Inflammatory macrophage treated with lipopolysaccharide for 4 hours (primary cell): ENCODE measurements around the gene WDFY1.

Experiments used
- DNase-seq: peaks from one replicate; pipeline ENCODE4 v3.0.0-alpha.2; 2020

Gene WDFY1

DNA sequence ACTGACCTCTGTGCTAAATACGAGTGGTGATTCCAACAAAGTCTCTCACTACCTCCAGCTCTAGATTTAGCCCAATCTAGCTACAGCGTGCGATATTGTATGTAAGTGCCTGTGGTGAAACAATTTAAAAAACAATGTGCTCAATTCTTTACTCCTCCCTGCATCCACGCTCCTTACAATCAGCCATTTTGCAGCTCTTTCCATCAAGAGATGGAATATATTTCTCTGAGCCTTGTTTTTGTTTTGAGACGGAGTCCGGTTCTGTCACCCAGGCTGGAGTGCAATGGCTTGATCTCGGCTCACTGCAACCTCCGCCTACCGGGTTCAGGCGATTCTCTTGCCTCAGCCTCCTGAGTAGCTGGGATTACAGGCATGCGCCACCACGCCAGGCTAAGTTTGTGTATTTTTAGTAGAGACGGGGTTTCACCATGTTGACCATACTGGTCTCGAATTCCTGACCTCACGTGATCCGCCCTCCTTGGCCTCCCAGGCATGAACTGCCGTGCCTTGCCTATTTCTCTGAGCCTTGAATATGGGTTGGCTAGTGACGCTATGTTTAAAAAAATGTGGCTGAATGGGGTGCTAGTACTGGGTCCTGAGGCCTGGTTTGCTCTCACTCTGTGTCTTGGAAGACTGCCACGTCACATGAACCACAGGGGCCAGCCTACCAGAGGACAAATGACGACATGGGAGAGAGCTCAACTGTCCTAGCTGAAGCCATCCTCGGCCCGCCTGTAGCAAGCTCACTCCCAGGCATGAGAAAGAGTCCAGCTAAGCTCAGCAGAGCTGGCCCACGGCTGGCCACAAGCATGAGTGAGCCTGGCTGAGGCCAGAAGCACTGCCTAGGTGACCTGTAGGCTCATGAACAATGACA, 14.8 kb downstream of the WDFY1 start:
- DNase-seq = peak; percentile 84

DNA sequence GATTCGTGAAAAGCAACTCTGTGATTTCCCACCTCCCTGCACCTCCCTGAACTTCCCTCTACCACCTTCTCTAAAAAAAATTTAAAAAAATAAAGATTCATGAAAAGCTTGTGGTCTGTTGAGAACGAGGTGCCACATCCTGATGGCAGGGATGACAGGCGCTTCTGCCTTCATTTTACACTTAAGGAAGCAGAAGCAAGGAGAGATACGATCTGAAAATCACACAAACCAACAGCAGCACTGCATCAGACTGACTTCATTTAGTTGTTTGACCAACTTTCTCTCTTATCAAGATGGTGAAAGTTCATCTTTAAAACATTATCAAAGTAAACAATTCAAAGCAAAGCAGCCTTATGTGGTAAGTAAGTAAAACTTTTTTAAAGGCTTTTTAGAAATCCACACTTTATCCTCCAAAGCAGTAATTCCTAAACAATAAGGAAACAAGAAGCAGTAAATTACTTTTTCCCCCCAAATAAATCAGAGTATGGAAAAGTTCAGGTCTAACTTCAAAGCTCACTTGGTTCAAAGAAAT, 15.5 kb downstream of the WDFY1 start:
- peak; percentile 49 for DNase-seq

DNA sequence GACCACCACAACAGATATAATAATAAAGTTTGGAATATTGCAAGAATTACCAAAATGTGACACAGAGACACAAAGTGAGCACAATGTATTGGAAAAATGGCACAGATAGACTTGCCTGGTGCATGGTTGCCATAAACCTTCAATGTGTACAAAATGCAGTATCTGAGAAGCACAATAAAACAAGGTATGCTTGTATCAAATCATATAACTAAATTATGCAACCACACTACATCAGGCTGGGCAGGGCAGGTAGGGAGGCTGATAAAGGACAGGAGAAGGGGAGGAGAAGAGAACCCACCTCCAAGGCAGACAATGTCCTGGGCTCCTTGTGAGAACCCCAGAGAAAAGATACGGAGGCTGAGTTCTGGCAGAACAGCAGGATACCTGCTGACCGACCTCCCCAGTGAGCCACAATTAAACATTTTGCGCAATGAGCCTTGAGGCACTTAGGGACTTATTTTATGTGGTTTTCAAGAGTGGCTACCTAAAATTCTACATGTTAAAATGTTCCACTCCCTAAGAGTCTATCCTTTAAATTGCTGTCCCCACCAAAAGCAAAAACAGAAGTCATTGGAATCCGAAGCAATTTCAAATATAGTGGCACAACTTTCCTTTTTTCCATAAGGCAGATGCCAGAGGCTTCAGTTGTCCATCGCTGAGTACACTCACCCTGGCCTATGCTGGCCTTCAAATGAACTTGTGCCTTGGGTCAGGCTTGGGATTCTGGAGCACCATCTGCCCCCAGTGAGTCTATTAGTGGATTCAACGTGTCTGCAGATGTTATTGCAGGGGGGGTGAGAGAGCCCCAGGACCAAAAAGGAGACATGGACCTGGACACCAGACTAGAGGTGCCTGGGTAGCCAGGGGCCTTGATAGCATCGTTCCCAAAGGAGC, 16.8 kb downstream of the WDFY1 start:
- DNase-seq = no peak

DNA sequence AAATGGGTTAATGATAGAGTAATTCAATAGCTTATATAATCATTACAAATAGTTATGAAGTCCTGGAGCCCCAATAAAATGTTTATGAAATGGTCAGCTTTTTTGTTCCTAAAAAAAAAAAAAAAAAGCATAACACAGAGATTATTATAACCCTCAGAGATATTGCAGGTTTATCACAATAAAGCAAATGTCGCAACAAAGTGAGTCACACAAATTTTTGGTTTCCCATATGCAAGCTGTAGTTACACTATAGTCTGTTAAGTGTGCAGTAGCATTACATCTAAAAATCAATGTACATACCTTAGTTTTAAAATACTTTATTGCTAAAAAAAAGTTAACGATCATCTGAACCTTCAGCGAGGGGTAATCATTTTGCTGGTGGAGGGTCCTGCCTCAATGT, 20.0 kb downstream of the WDFY1 start:
- DNase-seq = peak; percentile 74

DNA sequence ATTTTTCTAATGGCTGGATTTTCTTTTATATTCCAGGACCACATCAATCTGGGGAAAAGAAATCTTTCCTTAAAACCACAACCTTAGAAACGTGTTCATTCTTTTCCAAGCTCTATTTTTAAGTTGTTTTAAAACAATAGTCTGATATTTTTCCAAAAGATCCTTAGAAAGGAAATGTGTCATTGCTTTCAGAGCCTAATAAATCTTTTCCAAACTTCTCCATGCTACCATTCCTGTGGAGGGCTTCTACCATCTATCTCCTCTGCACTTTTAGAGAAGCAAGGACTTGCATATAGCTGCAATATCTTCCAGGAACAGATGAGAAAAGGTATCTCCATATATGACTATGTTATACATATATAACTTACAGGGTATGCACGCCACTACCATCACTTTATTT, 21.2 kb downstream of the WDFY1 start:
- no peak for DNase-seq

DNA sequence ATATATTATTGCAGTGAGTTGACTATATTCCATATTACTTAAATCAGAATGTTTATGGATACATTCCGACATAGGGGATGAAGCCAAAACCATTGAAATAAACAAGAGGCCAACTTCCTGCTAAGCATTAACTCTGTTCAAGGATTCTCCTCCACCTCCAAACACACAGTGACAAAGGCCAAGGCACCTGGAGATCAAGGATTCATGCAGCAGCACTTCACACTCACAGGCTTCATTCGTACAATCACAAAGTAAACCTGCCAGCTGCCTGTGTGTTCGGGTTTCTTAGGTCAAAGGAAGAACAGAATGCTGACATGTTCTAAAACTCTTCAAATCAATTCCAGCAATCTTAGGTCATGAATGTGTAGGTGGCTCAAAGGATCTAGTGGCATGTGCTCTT, 22.8 kb downstream of the WDFY1 start:
- DNase-seq = no peak

DNA sequence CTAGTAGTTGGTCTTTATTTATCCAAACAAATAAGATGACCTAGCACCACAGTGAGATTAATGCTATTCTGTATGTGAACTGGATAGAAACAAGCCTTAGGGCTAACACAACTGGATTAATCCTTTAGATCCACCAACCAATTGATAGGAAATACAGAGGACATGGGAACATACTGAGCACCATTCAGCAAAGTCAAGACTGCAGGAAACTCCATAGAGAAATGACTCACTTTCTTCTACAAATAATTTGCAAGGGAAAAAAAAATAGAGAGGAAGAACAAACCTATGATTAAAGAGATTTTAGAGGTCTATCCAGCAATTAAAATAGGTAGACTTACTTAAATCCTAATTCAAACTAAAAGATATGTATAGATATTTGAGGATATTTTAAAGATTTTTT, 23.9 kb downstream of the WDFY1 start:
- no peak for DNase-seq

DNA sequence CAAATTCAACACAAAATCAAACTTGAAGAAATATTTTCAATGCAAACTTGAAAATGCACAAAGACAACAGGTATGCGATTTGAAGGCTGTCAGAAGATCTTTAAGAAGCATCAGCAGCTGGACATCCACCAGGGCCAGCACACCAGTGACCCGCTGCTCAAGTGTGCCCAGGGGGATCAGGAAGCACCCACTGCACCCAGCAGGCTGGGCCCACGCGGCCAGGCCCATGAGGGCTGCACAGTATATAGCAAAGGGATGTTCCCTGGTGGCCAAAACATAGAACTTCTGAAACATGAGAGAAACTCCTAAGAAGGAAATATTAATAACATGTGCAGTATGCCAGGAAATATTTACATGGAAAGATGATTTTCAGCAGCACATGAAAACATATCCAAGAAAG, 25.0 kb downstream of the WDFY1 start:
- no peak for DNase-seq

DNA sequence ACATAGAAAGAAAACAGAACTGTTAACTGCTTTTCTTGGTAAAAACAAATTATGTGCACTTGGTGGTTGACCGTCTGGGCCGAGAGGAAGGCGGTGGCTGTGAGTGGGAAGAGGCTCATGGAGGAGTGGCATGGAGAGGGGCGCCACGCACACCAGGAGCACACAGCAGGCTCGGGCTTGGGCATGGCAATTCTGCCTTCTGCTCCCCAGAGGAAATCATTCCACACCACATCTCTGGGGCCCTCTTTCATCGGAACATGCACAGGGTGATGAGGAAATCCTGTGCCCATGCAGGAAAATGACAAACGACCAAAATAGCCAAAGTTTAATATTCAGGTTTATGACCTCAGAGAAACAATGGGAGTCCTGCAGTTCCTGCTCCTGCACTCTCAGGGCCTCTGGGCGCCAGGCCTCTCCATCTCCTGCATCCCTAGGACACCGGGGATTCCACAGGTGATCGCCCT, 26.4 kb downstream of the WDFY1 start:
- DNase-seq = peak; percentile 54

DNA sequence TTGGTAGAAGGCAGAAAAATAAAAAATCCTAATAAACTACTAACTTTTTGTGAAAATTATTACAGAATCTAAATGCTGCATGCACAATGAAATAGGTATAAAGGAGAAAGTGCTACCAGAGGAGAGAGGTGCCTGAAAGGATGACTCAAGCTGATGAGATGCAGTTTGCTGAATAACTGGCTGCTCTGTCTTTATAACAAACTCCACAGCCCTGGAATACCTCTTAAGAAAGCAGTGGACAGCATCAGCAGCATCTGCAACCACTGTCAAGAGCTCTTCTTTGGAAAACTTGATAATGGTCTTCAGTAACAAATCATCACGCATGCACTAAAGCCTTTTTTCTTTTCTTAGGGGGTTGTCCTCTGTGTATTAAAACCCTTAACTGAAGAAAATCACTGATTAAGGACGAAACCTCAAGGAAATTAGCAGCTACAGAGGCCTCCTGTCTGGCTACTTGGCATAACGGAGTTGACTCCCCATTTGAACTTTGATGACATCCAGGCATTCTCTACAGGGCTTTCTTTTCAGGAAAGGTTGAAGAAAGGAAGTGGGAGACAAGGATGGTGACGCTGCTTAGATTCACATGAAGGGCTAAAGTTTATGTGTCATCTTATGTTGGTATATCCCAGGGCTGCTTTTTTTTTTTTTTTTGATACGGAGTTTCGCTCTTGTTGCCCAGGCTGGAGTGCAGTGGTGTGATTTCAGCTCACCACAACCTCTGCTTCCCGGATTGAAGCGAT, 28.8 kb downstream of the WDFY1 start:
- peak; percentile 55 for DNase-seq

DNA sequence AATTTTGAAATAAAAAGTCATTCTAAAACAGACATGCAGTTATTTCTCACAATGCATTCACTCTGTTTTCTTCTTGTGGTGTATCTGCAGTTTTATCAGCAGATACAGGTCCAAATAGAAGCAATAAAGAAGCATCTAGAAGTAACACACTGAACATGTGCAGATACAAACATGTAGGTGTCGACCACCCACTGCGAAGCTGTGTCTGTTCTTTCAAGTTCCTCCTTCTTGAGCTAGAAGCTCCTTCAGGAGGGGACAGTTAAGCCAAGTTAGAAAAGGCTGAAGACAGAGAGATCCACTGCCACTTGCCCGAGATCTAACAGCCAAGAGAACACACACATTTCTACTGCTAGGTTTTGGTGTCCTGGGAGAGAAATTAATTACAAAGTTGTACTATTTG, 30.1 kb downstream of the WDFY1 start:
- DNase-seq = peak; percentile 59

DNA sequence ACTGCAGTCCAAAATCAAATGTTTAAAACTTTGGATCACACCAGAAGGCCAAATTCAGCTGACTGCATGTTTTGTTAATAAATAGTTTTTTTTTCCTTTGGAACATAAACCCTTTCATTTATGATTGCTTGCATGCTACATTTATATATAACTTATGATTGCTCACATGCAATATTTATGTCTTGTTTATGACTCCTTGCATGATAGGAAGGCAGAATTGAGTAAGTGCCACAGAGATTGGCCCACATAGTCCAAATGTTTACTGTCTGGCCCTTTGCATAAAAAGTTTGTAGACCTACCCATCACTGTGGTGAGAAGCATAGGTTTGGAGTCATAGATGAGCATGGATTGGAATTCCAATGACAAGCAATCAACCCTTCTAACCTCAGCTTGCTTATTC, 30.8 kb downstream of the WDFY1 start:
- DNase-seq = peak; percentile 37

DNA sequence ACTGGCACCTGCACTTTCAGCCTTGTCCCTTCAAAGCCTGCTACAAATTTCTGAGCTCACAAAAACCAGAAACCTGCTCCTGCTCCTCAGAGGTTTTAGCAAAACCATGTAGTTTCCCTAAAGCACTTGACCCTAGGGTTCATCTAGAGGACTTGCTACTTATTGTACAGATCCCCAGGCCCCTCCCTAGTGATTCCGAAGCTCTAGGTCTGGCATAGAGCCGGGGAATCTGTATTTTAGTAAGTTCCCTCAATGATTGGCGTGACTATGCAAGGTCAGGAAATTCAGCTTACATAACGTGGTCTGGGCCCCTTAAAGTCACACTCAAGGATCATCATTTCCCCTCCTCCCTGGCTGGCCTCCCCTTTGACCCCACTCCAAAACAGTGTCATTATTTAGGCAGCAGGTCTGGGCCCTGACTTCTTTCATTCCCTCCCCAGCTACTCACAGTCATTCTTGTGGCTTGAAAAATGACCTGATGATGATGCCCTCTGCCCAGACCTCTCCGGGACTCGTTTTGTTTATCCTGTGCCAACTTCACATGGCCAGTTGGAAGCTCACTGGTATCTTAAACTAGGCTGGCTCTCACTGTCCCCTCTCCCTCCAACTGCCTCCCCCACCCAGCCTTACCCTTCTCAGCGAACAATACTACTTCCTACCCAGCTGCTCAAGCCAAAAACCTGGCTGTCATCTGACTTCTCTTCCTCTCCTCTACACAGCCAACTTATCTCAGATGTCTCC, 36.0 kb downstream of the WDFY1 start:
- peak; percentile 27 for DNase-seq

DNA sequence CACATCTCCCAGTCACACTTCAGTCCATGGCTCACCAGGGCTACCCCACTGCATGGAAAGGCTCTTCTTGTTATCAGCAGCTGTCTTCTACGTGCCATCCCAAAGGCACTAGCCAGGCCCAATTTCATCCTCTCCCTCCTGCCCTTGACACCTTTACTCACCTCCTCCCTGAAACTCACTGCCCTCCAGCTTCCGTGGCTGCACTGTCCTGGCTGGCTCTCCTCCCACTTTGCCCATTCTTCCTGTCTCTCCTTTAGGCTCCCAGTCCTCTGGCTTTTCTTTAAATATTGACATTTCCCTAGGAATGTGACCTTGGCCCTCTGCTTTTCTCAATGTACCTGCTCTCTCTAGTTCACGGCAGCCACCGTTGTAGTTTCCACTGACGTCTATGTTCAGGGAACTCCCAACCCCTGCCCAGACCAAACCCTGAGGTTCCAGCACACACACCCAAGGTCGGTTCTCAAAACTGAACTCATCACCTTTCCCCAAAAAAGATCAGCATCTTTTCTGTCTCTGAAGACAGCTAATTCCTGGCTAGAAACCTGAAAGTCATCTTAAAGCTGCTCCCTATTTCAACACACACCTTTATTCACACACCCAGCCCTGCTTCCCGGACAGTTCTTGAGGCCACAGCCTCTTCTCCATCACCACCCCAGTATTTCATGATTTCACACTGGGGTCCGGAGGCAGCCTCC, 36.7 kb downstream of the WDFY1 start:
- no peak for DNase-seq

DNA sequence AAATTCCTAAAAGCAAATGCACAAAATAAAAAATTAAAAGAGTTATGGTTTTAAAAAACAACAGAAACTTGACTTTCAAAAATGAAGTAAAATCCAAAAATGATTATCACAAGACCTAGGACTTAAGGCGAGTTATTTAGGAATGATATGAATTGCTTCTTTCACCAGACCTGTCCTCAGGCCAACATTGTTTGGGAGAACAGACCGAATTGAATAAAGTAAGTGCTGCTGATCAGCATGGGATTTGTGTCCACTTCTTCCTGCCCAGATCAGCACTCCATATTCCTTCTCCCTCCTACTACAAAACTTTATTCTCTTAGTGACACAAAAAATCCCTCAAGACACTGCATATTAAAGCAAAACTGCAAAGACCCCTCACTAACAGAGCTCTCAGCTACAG, 39.1 kb downstream of the WDFY1 start:
- DNase-seq = no peak

DNA sequence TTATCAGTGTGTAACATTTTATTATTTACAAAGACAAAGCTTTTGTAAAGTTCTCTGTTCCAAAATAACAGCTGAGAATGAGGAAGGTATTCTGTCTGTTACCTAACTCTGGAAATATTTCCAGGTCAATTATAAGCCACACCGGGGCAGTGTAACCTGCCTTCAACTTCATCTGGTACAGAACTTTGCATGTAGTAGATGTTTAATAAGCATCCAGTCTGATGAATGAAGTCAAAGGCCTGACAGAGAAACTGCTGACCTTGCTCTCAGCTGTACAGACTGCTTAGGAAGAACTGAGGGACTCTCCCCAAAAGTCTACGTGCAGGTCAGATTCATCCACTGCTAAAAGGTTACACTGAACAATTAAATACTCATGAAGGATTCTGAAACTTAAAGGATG, 43.3 kb downstream of the WDFY1 start:
- DNase-seq = no peak

DNA sequence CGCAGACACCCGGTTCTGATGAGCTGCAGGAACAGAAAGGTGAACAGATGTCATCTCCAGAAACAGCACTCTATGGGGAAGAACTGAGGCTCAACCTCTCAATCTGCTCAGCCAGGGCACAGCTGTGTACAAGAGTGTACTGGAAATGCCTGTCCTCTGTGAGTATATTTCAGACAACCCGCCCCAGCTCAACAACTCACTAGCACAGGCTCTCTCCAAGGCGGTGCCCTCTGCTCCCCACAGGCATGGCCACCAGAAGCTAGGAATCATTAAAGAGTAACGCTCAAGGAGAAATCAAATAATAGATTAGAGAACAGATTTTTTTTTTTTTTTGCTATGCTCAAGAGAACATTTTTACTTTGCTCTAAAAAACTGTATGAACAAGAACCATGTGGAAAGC, 43.8 kb downstream of the WDFY1 start:
- DNase-seq = no peak

DNA sequence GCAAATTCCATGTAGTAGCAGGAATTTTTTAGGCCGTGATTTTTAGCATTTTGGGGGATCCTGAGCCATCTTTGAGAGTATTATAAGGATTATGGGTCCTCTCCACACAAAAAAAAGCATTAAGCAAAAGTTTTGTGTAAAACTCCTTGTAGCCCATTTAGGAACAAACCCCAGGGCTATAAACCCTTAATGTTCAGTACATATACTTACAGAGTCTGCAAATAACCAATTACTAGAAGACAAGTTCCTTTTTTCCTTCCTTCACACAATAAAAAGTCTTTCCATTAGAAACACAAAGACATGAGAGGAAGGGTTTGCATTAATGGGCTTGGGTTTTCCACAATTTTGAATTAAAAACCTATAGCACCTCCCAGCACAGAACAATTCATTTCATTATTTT, 44.6 kb downstream of the WDFY1 start:
- no peak for DNase-seq

DNA sequence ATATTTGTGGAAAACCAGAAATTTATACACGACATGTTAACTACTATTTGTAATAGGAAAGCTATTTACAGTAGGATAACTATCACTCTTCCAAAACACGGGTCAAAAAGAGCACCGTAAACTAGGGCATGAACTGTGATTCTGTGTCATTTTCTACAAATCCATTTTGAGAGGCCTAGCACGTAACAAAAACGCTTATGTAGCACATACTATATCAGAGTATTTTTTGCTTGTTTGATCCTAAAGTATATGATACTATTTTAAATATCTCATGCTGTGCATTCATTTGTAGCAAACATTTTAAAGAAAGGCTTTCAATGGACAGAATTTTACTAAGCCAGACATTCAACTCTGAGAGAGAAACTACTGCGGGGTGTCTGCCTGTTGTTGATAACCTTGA, 45.1 kb downstream of the WDFY1 start:
- DNase-seq = no peak

DNA sequence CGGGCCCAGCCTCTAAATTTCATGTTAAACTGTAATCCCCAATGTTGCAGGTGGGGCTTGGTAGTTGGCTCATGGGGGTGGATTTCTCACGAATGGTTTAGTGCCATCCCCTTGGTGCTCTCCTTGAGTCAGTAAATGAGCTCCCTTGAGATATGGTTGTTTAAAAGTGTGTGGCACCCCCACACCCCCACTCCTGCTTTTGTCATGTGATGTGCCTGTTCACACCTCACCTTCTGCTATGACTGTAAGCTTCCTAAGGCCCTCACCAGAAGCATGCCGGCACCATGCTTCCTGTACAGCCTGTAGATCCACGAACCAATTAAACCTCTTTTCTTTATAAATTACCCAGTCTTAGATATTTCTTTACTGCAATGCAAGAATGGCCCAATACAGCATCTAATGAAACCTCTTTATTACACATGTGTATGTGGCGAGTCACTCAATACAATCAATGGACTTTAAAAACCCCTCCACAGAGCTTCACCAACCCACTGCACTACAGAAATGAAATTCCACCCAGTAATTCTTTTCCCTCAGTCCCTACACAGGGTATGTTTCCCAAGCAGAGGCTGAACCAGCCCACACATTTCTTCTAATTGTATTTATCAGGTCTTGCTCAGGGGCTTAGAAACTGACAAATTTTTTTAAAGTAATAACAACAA, 47.3 kb downstream of the WDFY1 start:
- DNase-seq = peak; percentile 32

DNA sequence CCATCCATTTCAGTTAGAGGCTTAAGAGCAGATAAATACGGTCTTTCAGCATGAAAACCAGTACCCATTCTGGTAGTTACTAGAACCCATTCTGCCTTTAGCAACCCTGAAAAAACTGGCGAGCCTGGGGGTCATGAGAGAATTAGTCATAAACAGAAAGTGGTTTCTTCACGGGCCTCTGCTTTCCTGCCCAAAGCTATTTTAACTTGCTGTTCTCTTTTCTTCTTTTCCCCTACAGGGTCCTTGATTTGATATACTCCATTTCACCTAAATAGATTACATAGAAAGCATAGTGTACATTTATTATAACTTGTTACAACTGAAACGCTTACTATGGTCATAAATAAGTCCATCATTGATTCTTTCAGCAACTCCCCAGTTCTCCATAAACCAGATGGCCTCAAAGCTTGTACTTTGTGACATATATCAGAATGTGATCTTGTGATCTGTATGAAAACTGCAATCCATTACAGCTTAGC, 48.3 kb downstream of the WDFY1 start:
- DNase-seq = peak; percentile 88
